Right lobe of liver (tissue), 6 donors: Measurements from ENCODE around the gene RASSF1. TPM values are rescaled to one million over a fixed set of nuclear protein-coding genes. Genes with fewer than 3 reads are reported as not detected.
"Not testable (repeated sequence)": the region's sequence is repeated elsewhere in the genome, so short reads cannot be mapped to it uniquely, and the experiment has no call there.

ENCODE experiments used
- ATAC-seq, 4 donors: fragments of 200-7000 bp; cut with Tn5 transposase; one replicate each; pipeline ENCODE4 v1.9.1; 2020; ENCODE audit warnings: mild to moderate bottlenecking in 4 of 4, moderate library complexity in 4 of 4
- DNase-seq, 3 donors: peaks; one replicate each; pipeline ENCODE4 v3.0.0-alpha.2; 2020
- H3K27ac ChIP-seq, 3 donors: fragments of 200-600 bp; one replicate each; pipeline ENCODE4 v1.8.0; 2022
- H3K27me3 ChIP-seq, 2 donors: fragments of 200-600 bp; one replicate each; pipeline ENCODE4 v1.8.0; 2022
- H3K36me3 ChIP-seq, 4 donors: fragments of 200-600 bp; sonication (generic) in 1 of 4; one replicate each; pipeline versions ENCODE4 v1.5.1 to v1.8.0; 2017 to 2022; ENCODE audit warnings: control low read depth in 1 of 4
- H3K4me1 ChIP-seq, 4 donors: fragments of 200-600 bp; sonication (generic) in 1 of 4; one replicate each; pipeline versions ENCODE4 v1.5.1 to v1.8.0; 2017 to 2022; ENCODE audit warnings: control low read depth in 1 of 4
- H3K4me3 ChIP-seq, 3 donors: fragments of 200-600 bp; one replicate each; pipeline ENCODE4 v1.8.0; 2022
- H3K9me3 ChIP-seq, 4 donors: fragments of 200-600 bp; sonication (generic) in 1 of 4; one replicate each; pipeline versions ENCODE4 v1.5.1 to v1.8.0; 2017 to 2022; ENCODE audit warnings: control low read depth in 1 of 4
- POLR2A ChIP-seq: fragments of 450-650 bp; IDR thresholded peaks from one replicate; pipeline ENCODE4 v1.6.1; 2017; ENCODE audit warnings: antibody characterized with exemption, mild to moderate bottlenecking
- WGBS: methylation state at CpG from one replicate; pipeline ENCODE4 v1.1.6; 2018; ENCODE audit warnings: low coverage, low lambda C conversion rate; ENCODE audit not compliant: insufficient coverage; ENCODE audit errors: missing lambda C conversion rate; 5-methylcytosine and 5-hydroxymethylcytosine counted together
- intact Hi-C, 2 donors: fragments of 100-400 bp; cut with DNase I; formaldehyde crosslinking; loops; one replicate each; pipeline versions ENCODE4 v1.11.2 to v1.14.1; 2022
- total RNA-seq, 6 experiments: library from RNA; depleted of rRNA in 2 of 6; stranded (reverse); fragments of >200 nt in 2 of 6; fragmentation: NEBNext Ultra II Directional in 3 of 6; extraction: Animal tissue kit (Norgen Biotek cat#: 25700) in 3 of 6; gene quantifications; one replicate each; pipeline versions ENCODE4 v1.1.0 to v1.2.4, GENCODE V29; 2016 to 2023
- TF ChIP-seq, protein P1 (sequence below), 4 donors: fragments of 200-600 bp in 3 of 4; fragments of 450-650 bp in 1 of 4; IDR thresholded peaks; one replicate each; pipeline versions ENCODE4 v1.5.1 to v1.8.0; 2016 to 2022; ENCODE audit warnings: antibody characterized with exemption in 4 of 4, mild to moderate bottlenecking in 2 of 4
- donor health status: DM: no; HTN: yes; CAD: no.
- donor health status: DM: no; HTN: no; CAD: no.
- donor health status: DM: no; HTN: no; CAD: no.
- donor health status: DM: no; HTN: yes; CAD: no.
- donor health status: DM: no; HTN: yes; CAD: no.

Gene RASSF1
- total RNA-seq, 6 experiments from 2014 or later: 5.2 to 17.8 (median 9.1) TPM

DNA sequence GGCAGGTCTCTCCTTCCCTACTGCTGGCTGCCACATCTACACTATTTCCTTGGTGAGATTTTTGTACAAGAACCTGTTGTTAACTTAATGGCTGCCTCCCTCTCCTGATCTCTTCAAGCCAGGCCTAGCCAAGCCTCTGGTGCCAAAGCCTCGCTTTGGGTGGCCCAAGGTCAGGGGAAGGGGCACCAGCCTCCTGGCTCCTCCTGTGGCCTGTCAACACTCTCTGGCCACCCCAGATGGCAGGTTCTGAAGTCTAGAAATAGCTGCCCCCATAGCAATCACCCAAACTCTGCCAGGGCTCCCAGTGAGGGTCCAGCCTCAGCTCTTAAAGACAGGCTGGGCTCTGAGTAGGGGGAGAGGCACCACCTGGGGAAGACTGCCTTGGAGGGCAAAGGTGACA lies 53.4 kb downstream of the RASSF1 start:
- Histone ChIP-seq H3K27me3 (no peaks in the 10 kb centered on the region), H3K27ac (no peak overlapping the region), H3K36me3 (peaks cover 0 to 29% (median 13%) of the 10 kb centered on the region in 4 donors), H3K4me3 (no peak overlapping the region), H3K4me1 (peaks cover 0 to 8% (median 2%) of the 10 kb centered on the region in 4 donors), H3K9me3 (no peaks in the 10 kb centered on the region)
- ATAC-seq (no peak), DNase-seq (no peak)
- intact Hi-C loops: no loop called here
- no CpG with 5 or more reads among the region's 1 CpG for WGBS
- no peak for TF ChIP-seq POLR2A
- TF ChIP-seq, protein P1, sequence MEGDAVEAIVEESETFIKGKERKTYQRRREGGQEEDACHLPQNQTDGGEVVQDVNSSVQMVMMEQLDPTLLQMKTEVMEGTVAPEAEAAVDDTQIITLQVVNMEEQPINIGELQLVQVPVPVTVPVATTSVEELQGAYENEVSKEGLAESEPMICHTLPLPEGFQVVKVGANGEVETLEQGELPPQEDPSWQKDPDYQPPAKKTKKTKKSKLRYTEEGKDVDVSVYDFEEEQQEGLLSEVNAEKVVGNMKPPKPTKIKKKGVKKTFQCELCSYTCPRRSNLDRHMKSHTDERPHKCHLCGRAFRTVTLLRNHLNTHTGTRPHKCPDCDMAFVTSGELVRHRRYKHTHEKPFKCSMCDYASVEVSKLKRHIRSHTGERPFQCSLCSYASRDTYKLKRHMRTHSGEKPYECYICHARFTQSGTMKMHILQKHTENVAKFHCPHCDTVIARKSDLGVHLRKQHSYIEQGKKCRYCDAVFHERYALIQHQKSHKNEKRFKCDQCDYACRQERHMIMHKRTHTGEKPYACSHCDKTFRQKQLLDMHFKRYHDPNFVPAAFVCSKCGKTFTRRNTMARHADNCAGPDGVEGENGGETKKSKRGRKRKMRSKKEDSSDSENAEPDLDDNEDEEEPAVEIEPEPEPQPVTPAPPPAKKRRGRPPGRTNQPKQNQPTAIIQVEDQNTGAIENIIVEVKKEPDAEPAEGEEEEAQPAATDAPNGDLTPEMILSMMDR (IDR thresholded peaks at IDR 0.05): no peak

DNA sequence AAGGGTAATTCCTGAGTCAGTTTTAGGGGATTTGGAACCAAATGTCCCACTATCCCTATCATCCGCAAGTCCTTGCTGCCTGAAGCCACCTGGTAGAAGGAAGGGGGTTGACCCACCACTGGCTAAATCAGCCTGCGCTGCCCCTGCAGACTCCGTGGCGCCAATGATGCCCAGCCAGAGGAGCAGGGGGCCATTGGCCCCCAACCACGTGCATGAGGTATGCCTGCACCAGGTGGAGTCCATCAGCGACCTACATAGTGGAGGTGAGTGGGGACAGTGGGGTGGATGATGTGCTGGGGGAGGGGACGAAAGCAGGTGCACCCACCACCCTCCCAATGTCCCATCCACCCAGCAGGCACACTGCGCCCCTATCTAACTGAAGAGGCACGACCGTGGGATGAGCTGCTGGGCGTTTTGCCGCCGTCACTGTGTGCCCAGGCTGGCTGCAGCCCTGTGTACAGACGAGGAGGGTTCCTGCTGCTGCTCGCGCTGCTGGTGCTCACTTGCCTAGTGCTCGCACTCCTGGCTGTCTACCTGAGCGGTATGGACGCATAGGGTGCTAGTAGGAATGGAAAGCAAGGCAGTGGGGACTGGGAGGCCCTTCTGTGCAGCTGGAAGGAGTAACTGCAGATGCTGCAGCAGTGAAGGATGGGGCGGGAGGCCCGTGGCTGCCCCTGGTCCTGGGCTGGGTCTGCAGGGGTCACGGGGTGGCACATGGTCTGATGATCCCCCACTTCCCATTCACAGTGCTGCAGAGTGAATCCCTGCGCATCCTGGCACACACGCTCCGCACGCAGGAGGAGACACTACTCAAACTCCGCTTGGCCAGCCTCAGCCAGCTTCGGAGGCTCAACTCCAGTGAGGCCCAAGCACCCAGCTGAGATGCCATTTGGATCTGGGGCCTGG lies 54.1 kb downstream of the RASSF1 start:
- ATAC-seq (no peak), DNase-seq (no peak)
- WGBS: no CpG with 5 or more reads among the region's 28 CpGs
- Histone ChIP-seq H3K27me3 (no peaks in the 10 kb centered on the region), H3K27ac (no peak overlapping the region), H3K4me3 (no peak overlapping the region), H3K9me3 (no peaks in the 10 kb centered on the region), H3K4me1 (peaks cover 0 to 8% (median 2%) of the 10 kb centered on the region in 4 donors), H3K36me3 (peaks cover 0 to 29% (median 13%) of the 10 kb centered on the region in 4 donors)
- intact Hi-C loops: no loop called here
- TF ChIP-seq, protein P1 (IDR thresholded peaks at IDR 0.05): no peak
- no peak for TF ChIP-seq POLR2A

DNA sequence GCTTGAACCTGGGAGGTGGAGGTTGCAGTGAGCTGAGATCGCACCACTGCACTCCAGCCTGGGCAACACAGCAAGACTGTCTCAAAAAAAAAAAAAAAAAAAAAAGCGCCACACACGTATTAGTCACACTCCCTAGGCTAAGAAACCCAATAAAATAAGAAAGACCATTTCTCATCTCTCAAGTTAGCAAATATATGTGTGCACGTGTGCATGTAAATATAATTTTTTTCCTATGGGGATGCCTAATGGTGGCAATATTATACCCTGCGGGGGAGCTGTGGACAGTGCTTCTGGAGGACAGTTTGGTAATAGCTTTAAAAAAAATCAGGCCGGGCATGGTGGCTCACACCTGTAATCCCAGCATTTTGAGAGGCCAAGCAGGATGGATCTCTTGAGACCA lies 56.5 kb downstream of the RASSF1 start:
- DNase-seq, H3K27me3 ChIP-seq, ATAC-seq, H3K9me3 ChIP-seq, H3K4me1 ChIP-seq, H3K4me3 ChIP-seq, H3K27ac ChIP-seq: not testable (repeated sequence)
- intact Hi-C loops: loop anchor here in 1 of 2 donors (5.0 kb wide), 1 partner anchor 33 kb away; no protein-coding TSS in a partner anchor
- WGBS: 88% methylated on average over 6 of the region's 6 CpGs
- H3K36me3 ChIP-seq: peaks cover 0 to 18% (median 9%) of the 10 kb centered on the region in 4 donors

Other genes with a start within 250 kb of the RASSF1 start
- 1 to 10 TPM; 1.2 to 5.9 (median 4.2) TPM for gene SEMA3F, start 185.5 kb downstream of the RASSF1 start, total RNA-seq
- under 1 TPM in 1 of 6 experiments, not detected in 5; 0.07 TPM for gene GNAT1, start 149.2 kb downstream of the RASSF1 start, total RNA-seq
- gene SLC38A3, start 135.6 kb downstream of the RASSF1 start, total RNA-seq: 100 to 1,000 TPM in 4 of 6 experiments, 10 to 100 TPM in 2; 77.7 to 311 (median 190) TPM
- gene GNAI2, start 104.6 kb downstream of the RASSF1 start, total RNA-seq: 100 to 1,000 TPM in 2 of 6 experiments, 10 to 100 TPM in 4; 73.3 to 125 (median 98.7) TPM
- 1 to 10 TPM; 1.7 to 4.5 (median 2.6) TPM for gene SEMA3B, start 71.7 kb downstream of the RASSF1 start, total RNA-seq
- gene LSMEM2, start 61.7 kb downstream of the RASSF1 start, total RNA-seq: not detected
- gene IFRD2, start 48.4 kb downstream of the RASSF1 start, total RNA-seq: 10 to 100 TPM; 40.8 to 71.0 (median 56.3) TPM
- gene HYAL3, start 41.4 kb downstream of the RASSF1 start, total RNA-seq: 1 to 10 TPM; 1.8 to 7.5 (median 3.1) TPM
- 1 to 10 TPM; 2.5 to 6.2 (median 3.5) TPM for gene NAA80, start 41.4 kb downstream of the RASSF1 start, total RNA-seq
- gene HYAL1, start 37.3 kb downstream of the RASSF1 start, total RNA-seq: 100 to 1,000 TPM in 4 of 6 experiments, 10 to 100 TPM in 2; 90.6 to 157 (median 136) TPM
- gene HYAL2, start 18.1 kb downstream of the RASSF1 start, total RNA-seq: 10 to 100 TPM; 13.0 to 41.6 (median 21.2) TPM
- 10 to 100 TPM in 5 of 6 experiments, 1 to 10 TPM in 1; 9.7 to 36.9 (median 12.5) TPM for gene TUSC2, start 12.6 kb downstream of the RASSF1 start, total RNA-seq
- gene ZMYND10, start 4.9 kb upstream of the RASSF1 start, total RNA-seq: under 1 TPM; 0.25 to 0.70 (median 0.46) TPM
- 10 to 100 TPM; 10.6 to 18.3 (median 14.4) TPM for gene NPRL2, start 9.9 kb upstream of the RASSF1 start, total RNA-seq
- 10 to 100 TPM; 14.3 to 29.4 (median 20.7) TPM for gene CYB561D2, start 10.0 kb upstream of the RASSF1 start, total RNA-seq
- 10 to 100 TPM; 15.0 to 30.9 (median 19.2) TPM for gene TMEM115, start 18.7 kb upstream of the RASSF1 start, total RNA-seq
- gene CACNA2D2, start 162.8 kb upstream of the RASSF1 start, total RNA-seq: under 1 TPM in 5 of 6 experiments, not detected in 1; 0.06 to 0.39 (median 0.26) TPM
- 1 to 10 TPM; 2.0 to 7.8 (median 2.8) TPM for gene C3orf18, start 226.9 kb upstream of the RASSF1 start, total RNA-seq
- gene HEMK1, start 228.7 kb upstream of the RASSF1 start, total RNA-seq: 10 to 100 TPM; 10.5 to 19.4 (median 14.0) TPM